ENCODE results near the gene RPUSD4. TPM values are rescaled to one million over a fixed set of nuclear protein-coding genes. Genes with fewer than 3 reads are reported as not detected.

RPUSD4 gene
- total RNA-seq, 1 experiment from 2014 or later = 42.9 TPM

DNA sequence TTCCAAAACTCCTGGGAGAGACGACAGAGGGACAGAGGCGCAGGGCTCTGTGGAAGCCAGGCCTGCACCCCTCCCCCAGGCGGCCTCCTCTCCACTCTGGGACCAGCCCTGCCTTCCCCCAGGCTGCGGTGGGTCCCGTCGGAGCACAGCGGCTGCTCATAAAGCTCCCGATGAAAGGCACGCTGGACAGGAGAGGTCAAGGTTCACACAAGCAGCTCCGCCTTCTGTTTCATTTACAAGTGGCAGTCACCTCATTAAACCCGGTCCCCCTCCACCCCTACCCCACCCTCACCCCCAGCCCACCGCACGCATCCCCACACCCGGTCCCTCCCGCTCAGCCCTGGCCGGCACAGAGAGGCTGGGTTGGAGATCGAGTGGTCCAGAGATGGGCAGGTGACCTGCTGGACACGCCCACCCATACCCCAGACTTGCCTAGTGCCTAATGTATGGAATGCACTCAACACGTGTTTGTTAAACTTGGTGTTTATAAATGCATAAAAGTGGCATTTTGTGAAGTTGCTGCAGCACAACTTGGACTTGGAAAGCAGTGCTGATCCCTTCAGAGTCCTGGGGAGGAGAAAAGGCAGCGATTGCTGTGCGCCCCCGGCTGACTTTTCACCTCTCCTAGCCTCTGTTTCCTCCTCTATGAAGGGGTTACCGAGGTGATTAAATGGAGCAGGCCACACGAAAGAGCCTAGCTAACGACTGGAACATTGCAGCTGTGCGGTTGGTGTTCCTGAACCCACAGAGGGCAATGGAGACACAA lies 26.0 kb downstream of the RPUSD4 start:
- Histone ChIP-seq H3K23ac (ENCODE audit: insufficient read length, low read depth, low read length) (no peak overlapping the region), H3K14ac (ENCODE audit: insufficient read depth, low read length) (no peak overlapping the region), H3K4me1 (ENCODE audit: insufficient read depth, low read length) (no peaks in the 10 kb centered on the region), H2AFZ (ENCODE audit: low read length) (no peak overlapping the region), H2BK5ac (ENCODE audit: insufficient read length, low read length) (no peak overlapping the region), H3K27ac (ENCODE audit: insufficient read length, low read depth, low read length) (no peak overlapping the region), H4K8ac (replicated peaks; ENCODE audit: insufficient read length, low read depth, low read length) (no peak overlapping the region), H3K27me3 (ENCODE audit: insufficient read depth, low read length) (no peaks in the 10 kb centered on the region), H2BK120ac (ENCODE audit: low read depth, low read length, poor library complexity, severe bottlenecking) (no peak overlapping the region), H3K9me3 (ENCODE audit: control insufficient read depth, low read depth, low read length) (no peaks in the 10 kb centered on the region), H2AK5ac (ENCODE audit: insufficient read length, low read length) (no peak overlapping the region), H3T11ph (ENCODE audit: low read length) (no peak overlapping the region), H3K23me2 (ENCODE audit: insufficient read length, low read depth, low read length, poor library complexity, severe bottlenecking) (no peaks in the 10 kb centered on the region), H3K9ac (ENCODE audit: extremely low read depth, insufficient read length, low read length) (no peak overlapping the region), H4K5ac (ENCODE audit: insufficient read length, low read depth, low read length) (no peak overlapping the region), H2BK15ac (ENCODE audit: low read depth, low read length) (no peak overlapping the region), H4K91ac (ENCODE audit: insufficient read length, low read depth, low read length) (no peak overlapping the region), H3K56ac (ENCODE audit: insufficient read length, low read depth, low read length) (no peak overlapping the region), H3K79me2 (ENCODE audit: insufficient read depth, low read length) (no peaks in the 10 kb centered on the region), H4K20me1 (ENCODE audit: control insufficient read depth, insufficient read depth, insufficient read length) (no peaks in the 10 kb centered on the region), H3K18ac (ENCODE audit: insufficient read length, low read depth, low read length) (no peak overlapping the region), H3K4ac (ENCODE audit: low read depth, low read length) (no peak overlapping the region), H2BK12ac (ENCODE audit: insufficient read length, low read depth, low read length) (no peak overlapping the region), H3K4me2 (ENCODE audit: insufficient read depth, insufficient read length, low read length) (no peak overlapping the region), H3K79me1 (ENCODE audit: insufficient read depth, low read depth, low read length, poor library complexity, severe bottlenecking) (no peaks in the 10 kb centered on the region), H2BK20ac (ENCODE audit: low read depth, low read length, poor library complexity, severe bottlenecking) (no peak overlapping the region)
- no CpG with 5 or more reads among the region's 26 CpGs for WGBS (ENCODE audit: extremely low coverage, insufficient read length, low lambda C conversion rate)
- no peaks in the 10 kb centered on the region for H3K27me3 Mint-ChIP-seq (ENCODE audit: low read depth)
- DNase-seq = no peak
- H3K9me3 Mint-ChIP-seq = no peaks in the 10 kb centered on the region
- H3K27ac Mint-ChIP-seq = no peak overlapping the region
- H3K4me1 Mint-ChIP-seq = peaks cover 4 to 13% of the 10 kb centered on the region in 2 experiments
- peaks cover 0 to 7% (median 6%) of the 10 kb centered on the region in 3 experiments; a peak in 5 of 7 replicates for H3K36me3 Mint-ChIP-seq (ENCODE audit: insufficient read depth in 1 of 3, low read depth in 3 of 3)
- H3K4me3 Mint-ChIP-seq = no peak overlapping the region
- TF ChIP-seq, protein P1, sequence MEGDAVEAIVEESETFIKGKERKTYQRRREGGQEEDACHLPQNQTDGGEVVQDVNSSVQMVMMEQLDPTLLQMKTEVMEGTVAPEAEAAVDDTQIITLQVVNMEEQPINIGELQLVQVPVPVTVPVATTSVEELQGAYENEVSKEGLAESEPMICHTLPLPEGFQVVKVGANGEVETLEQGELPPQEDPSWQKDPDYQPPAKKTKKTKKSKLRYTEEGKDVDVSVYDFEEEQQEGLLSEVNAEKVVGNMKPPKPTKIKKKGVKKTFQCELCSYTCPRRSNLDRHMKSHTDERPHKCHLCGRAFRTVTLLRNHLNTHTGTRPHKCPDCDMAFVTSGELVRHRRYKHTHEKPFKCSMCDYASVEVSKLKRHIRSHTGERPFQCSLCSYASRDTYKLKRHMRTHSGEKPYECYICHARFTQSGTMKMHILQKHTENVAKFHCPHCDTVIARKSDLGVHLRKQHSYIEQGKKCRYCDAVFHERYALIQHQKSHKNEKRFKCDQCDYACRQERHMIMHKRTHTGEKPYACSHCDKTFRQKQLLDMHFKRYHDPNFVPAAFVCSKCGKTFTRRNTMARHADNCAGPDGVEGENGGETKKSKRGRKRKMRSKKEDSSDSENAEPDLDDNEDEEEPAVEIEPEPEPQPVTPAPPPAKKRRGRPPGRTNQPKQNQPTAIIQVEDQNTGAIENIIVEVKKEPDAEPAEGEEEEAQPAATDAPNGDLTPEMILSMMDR (conservative IDR thresholded peaks at IDR 0.05) = no peak
